ENCODE data around the gene ADGRG1. TPM values are rescaled to one million over a fixed set of nuclear protein-coding genes. Genes with fewer than 3 reads are reported as not detected.

Gene ADGRG1
- total RNA-seq, 2 donors from 2014 or later, result 4.8 to 13.7 TPM

- no peaks in the 10 kb centered on the region for H3K27me3 Mint-ChIP-seq
- peak within 1 kb of the TSS; percentile 50 to 67 for H3K27ac Mint-ChIP-seq
- no peaks in the 10 kb centered on the region for H3K36me3 Mint-ChIP-seq
- H3K4me3 Mint-ChIP-seq, result no peak within 1 kb of the TSS
- no peak for ATAC-seq
- H3K9me3 Mint-ChIP-seq, result no peaks in the 10 kb centered on the region
- H3K4me1 Mint-ChIP-seq (ENCODE audit: low read depth in 2 of 2), result peaks cover 19 to 20% of the 10 kb centered on the region in 2 donors
- no peak for DNase-seq (ENCODE audit: low spot score)
Observed at GRCh38 chr16:57694725-57695679, 66.6 kb downstream of the ADGRG1 start, which contains the start of gene DRC7. Gene DRC7, plus strand, starts transcription at chr16:57694806. Its CDS starts 3,144 bp downstream, at chr16:57697950.

GRCh38 chr16:57695680-57696069, 67.2 kb downstream of the ADGRG1 start:
- Mint-ChIP-seq H3K27ac (peak overlapping the region; percentile 50 to 67), H3K36me3 (no peaks in the 10 kb centered on the region), H3K4me3 (no peak overlapping the region), H3K4me1 (ENCODE audit: low read depth in 2 of 2) (peaks cover 13% of the 10 kb centered on the region in 2 donors), H3K27me3 (no peaks in the 10 kb centered on the region), H3K9me3 (no peaks in the 10 kb centered on the region)
- DNase-seq (ENCODE audit: low spot score), result no peak
- no peak for ATAC-seq

- Mint-ChIP-seq H3K4me3 (no peak overlapping the region), H3K27ac (no peak overlapping the region), H3K27me3 (no peaks in the 10 kb centered on the region), H3K4me1 (ENCODE audit: low read depth in 2 of 2) (peaks cover 9 to 10% of the 10 kb centered on the region in 2 donors), H3K9me3 (no peaks in the 10 kb centered on the region), H3K36me3 (no peaks in the 10 kb centered on the region)
- ATAC-seq, result no peak
- DNase-seq (ENCODE audit: low spot score), result no peak
Observed at GRCh38 chr16:57696240-57696639, 67.8 kb downstream of the ADGRG1 start.

- no peaks in the 10 kb centered on the region for H3K36me3 Mint-ChIP-seq
Observed at GRCh38 chr16:57697896-57698537, 69.6 kb downstream of the ADGRG1 start.

GRCh38 chr16:57698812-57699405, 70.5 kb downstream of the ADGRG1 start:
- Mint-ChIP-seq H3K27ac (no peak overlapping the region), H3K27me3 (no peaks in the 10 kb centered on the region), H3K9me3 (no peaks in the 10 kb centered on the region)

More at GRCh38 chr16:57697896-57698537, 69.6 kb downstream of the ADGRG1 start:
- Mint-ChIP-seq H3K4me3 (no peak overlapping the region), H3K27ac (no peak overlapping the region), H3K9me3 (no peaks in the 10 kb centered on the region), H3K27me3 (no peaks in the 10 kb centered on the region), H3K4me1 (ENCODE audit: low read depth in 2 of 2) (peaks cover 9 to 10% of the 10 kb centered on the region in 2 donors)
- ATAC-seq, result peak in 1 of 2 donors; percentile 30
- DNase-seq (ENCODE audit: low spot score), result no peak

GRCh38 chr16:57699481-57699880, 71.1 kb downstream of the ADGRG1 start:
- Mint-ChIP-seq H3K36me3 (no peaks in the 10 kb centered on the region), H3K27me3 (no peaks in the 10 kb centered on the region), H3K27ac (no peak overlapping the region), H3K4me3 (no peak overlapping the region), H3K9me3 (no peaks in the 10 kb centered on the region), H3K4me1 (ENCODE audit: low read depth in 2 of 2) (peaks cover 9 to 10% of the 10 kb centered on the region in 2 donors)
- ATAC-seq (no peak), DNase-seq (ENCODE audit: low spot score) (no peak)

More at GRCh38 chr16:57698812-57699405, 70.5 kb downstream of the ADGRG1 start:
- no peak overlapping the region for H3K4me3 Mint-ChIP-seq
- DNase-seq (ENCODE audit: low spot score) (no peak), ATAC-seq (no peak)
- H3K36me3 Mint-ChIP-seq, result no peaks in the 10 kb centered on the region
- H3K4me1 Mint-ChIP-seq (ENCODE audit: low read depth in 2 of 2), result peaks cover 9 to 10% of the 10 kb centered on the region in 2 donors

GRCh38 chr16:57699899-57700298, 71.5 kb downstream of the ADGRG1 start:
- Mint-ChIP-seq H3K4me1 (ENCODE audit: low read depth in 2 of 2) (peaks cover 5 to 6% of the 10 kb centered on the region in 2 donors), H3K27me3 (no peaks in the 10 kb centered on the region), H3K27ac (peak overlapping the region in 1 of 2 donors; percentile 73), H3K4me3 (no peak overlapping the region), H3K36me3 (no peaks in the 10 kb centered on the region), H3K9me3 (no peaks in the 10 kb centered on the region)
- DNase-seq (ENCODE audit: low spot score) (peak; percentile 23), ATAC-seq (no peak)

GRCh38 chr16:57700781-57701551, 72.5 kb downstream of the ADGRG1 start:
- Mint-ChIP-seq H3K9me3 (no peaks in the 10 kb centered on the region), H3K36me3 (no peaks in the 10 kb centered on the region), H3K4me3 (no peak overlapping the region), H3K4me1 (ENCODE audit: low read depth in 2 of 2) (peaks cover 0 to 2% of the 10 kb centered on the region in 2 donors), H3K27ac (peak overlapping the region in 1 of 2 donors; percentile 41), H3K27me3 (no peaks in the 10 kb centered on the region)
- DNase-seq (ENCODE audit: low spot score), result peak; percentile 5
- no peak for ATAC-seq

- no peak for ATAC-seq
Observed at GRCh38 chr16:57701759-57702371, 73.4 kb downstream of the ADGRG1 start.

GRCh38 chr16:57703416-57704010, 75.1 kb downstream of the ADGRG1 start:
- DNase-seq (ENCODE audit: low spot score) (peak; percentile 49), ATAC-seq (no peak)
- Mint-ChIP-seq H3K36me3 (no peaks in the 10 kb centered on the region), H3K4me3 (no peak overlapping the region), H3K27me3 (no peaks in the 10 kb centered on the region), H3K27ac (no peak overlapping the region), H3K9me3 (no peaks in the 10 kb centered on the region), H3K4me1 (ENCODE audit: low read depth in 2 of 2) (peaks cover 7 to 10% of the 10 kb centered on the region in 2 donors)

More at GRCh38 chr16:57701759-57702371, 73.4 kb downstream of the ADGRG1 start:
- no peaks in the 10 kb centered on the region for H3K27me3 Mint-ChIP-seq
- no peaks in the 10 kb centered on the region for H3K9me3 Mint-ChIP-seq
- no peaks in the 10 kb centered on the region for H3K36me3 Mint-ChIP-seq
- H3K27ac Mint-ChIP-seq, result no peak overlapping the region
- peak; percentile 42 for DNase-seq (ENCODE audit: low spot score)
- peaks cover 0 to 5% of the 10 kb centered on the region in 2 donors for H3K4me1 Mint-ChIP-seq (ENCODE audit: low read depth in 2 of 2)
- no peak overlapping the region for H3K4me3 Mint-ChIP-seq

GRCh38 chr16:57704011-57704904, 75.8 kb downstream of the ADGRG1 start:
- H3K36me3 Mint-ChIP-seq, result no peaks in the 10 kb centered on the region
- no peak overlapping the region for H3K27ac Mint-ChIP-seq
- no peaks in the 10 kb centered on the region for H3K9me3 Mint-ChIP-seq
- peaks cover 7 to 10% of the 10 kb centered on the region in 2 donors for H3K4me1 Mint-ChIP-seq (ENCODE audit: low read depth in 2 of 2)
- H3K4me3 Mint-ChIP-seq, result no peak overlapping the region
- no peaks in the 10 kb centered on the region for H3K27me3 Mint-ChIP-seq
- ATAC-seq (no peak), DNase-seq (ENCODE audit: low spot score) (peak; percentile 22)

Data from natural killer cell treated with Interleukin-12 subunit alpha and Interleukin-12 subunit beta and Interleukin-15 and Interleukin-18, amount 100 ng/mL, for 72 hours (primary cell).